H9 (cell line): Measurements from ENCODE around the gene LMF1. TPM values are rescaled to one million over a fixed set of nuclear protein-coding genes. Genes with fewer than 3 reads are reported as not detected.

ENCODE experiments used
- DNase-seq: peaks from one replicate; pipeline ENCODE4 v3.0.0-alpha.2; 2017
- H2AFZ ChIP-seq: one replicate; pipeline ENCODE4 v1.6.1; 2013; ENCODE audit warnings: mild to moderate bottlenecking, low read length, control low read depth, moderate library complexity
- H2AK5ac ChIP-seq: 2 replicates; pipeline ENCODE4 v1.6.1; 2013; ENCODE audit warnings: low read length, control low read depth, mixed read lengths; ENCODE audit not compliant: insufficient read length
- H2BK120ac ChIP-seq: one replicate; pipeline ENCODE4 v1.6.1; 2013; ENCODE audit warnings: low read depth, mild to moderate bottlenecking, low read length, control low read depth, inconsistent platforms; ENCODE audit not compliant: poor library complexity, severe bottlenecking
- H2BK12ac ChIP-seq: 2 replicates; pipeline ENCODE4 v1.6.1; 2013; ENCODE audit warnings: low read length, control low read depth, mixed read lengths, low read depth; ENCODE audit not compliant: insufficient read length
- H2BK15ac ChIP-seq: 2 replicates; pipeline ENCODE4 v1.6.1; 2013; ENCODE audit warnings: low read depth, low read length, control low read depth
- H2BK20ac ChIP-seq: one replicate; pipeline ENCODE4 v1.6.1; 2013; ENCODE audit warnings: low read depth, mild to moderate bottlenecking, low read length, control low read depth, inconsistent platforms; ENCODE audit not compliant: poor library complexity, severe bottlenecking
- H2BK5ac ChIP-seq: 2 replicates; pipeline ENCODE4 v1.6.1; 2013; ENCODE audit warnings: low read length, control low read depth, mixed read lengths; ENCODE audit not compliant: insufficient read length
- H3K14ac ChIP-seq: 2 replicates; pipeline ENCODE4 v1.6.1; 2013; ENCODE audit warnings: low read length, control low read depth; ENCODE audit not compliant: insufficient read depth
- H3K18ac ChIP-seq: 2 replicates; pipeline ENCODE4 v1.6.1; 2013; ENCODE audit warnings: low read depth, mild to moderate bottlenecking, mixed read lengths, low read length, control low read depth; ENCODE audit not compliant: insufficient read length
- H3K23ac ChIP-seq: 2 replicates; pipeline ENCODE4 v1.6.1; 2013; ENCODE audit warnings: low read length, control low read depth, mixed read lengths, low read depth; ENCODE audit not compliant: insufficient read length
- H3K23me2 ChIP-seq: 2 replicates; pipeline ENCODE4 v1.6.1; 2013; ENCODE audit warnings: low read depth, mild to moderate bottlenecking, mixed read lengths, low read length, control low read depth; ENCODE audit not compliant: insufficient read length, poor library complexity, severe bottlenecking
- H3K27ac ChIP-seq: 2 replicates; pipeline ENCODE4 v1.5.1; 2013; ENCODE audit warnings: low read length, control low read depth, mixed read lengths, low read depth; ENCODE audit not compliant: insufficient read length
- H3K27me3 ChIP-seq: 2 replicates; pipeline ENCODE4 v1.6.1; 2013; ENCODE audit warnings: low read length, control low read depth, inconsistent platforms; ENCODE audit not compliant: insufficient read depth
- H3K4ac ChIP-seq: 2 replicates; pipeline ENCODE4 v1.6.1; 2013; ENCODE audit warnings: low read depth, mild to moderate bottlenecking, control low read depth, inconsistent platforms, low read length, moderate library complexity
- H3K4me1 ChIP-seq: 2 replicates; pipeline ENCODE4 v1.6.1; 2013; ENCODE audit warnings: low read length, control low read depth, inconsistent platforms; ENCODE audit not compliant: insufficient read depth
- H3K4me2 ChIP-seq: 2 replicates; pipeline ENCODE4 v1.6.1; 2013; ENCODE audit warnings: low read length, control low read depth, mixed read lengths; ENCODE audit not compliant: insufficient read length, insufficient read depth
- H3K56ac ChIP-seq: 2 replicates; pipeline ENCODE4 v1.6.1; 2013; ENCODE audit warnings: low read depth, mild to moderate bottlenecking, mixed read lengths, low read length, control low read depth; ENCODE audit not compliant: insufficient read length
- H3K79me1 ChIP-seq: 2 replicates; pipeline ENCODE4 v1.6.1; 2013; ENCODE audit warnings: low read depth, mild to moderate bottlenecking, moderate library complexity, low read length, control low read depth, inconsistent platforms; ENCODE audit not compliant: insufficient read depth, poor library complexity, severe bottlenecking
- H3K79me2 ChIP-seq: 2 replicates; pipeline ENCODE4 v1.6.1; 2013; ENCODE audit warnings: low read length, control low read depth, inconsistent platforms; ENCODE audit not compliant: insufficient read depth
- H3K9ac ChIP-seq: 2 replicates; pipeline ENCODE4 v1.6.1; 2013; ENCODE audit warnings: low read length, control low read depth, mixed read lengths; ENCODE audit not compliant: insufficient read length; ENCODE audit errors: extremely low read depth
- H3K9me3 ChIP-seq: one replicate; pipeline ENCODE4 v1.6.1; 2013; ENCODE audit warnings: low read depth, low read length, inconsistent platforms; ENCODE audit not compliant: control insufficient read depth
- H3T11ph ChIP-seq: one replicate; pipeline ENCODE4 v1.6.1; 2013; ENCODE audit warnings: mild to moderate bottlenecking, low read length, control low read depth, inconsistent platforms
- H4K20me1 ChIP-seq: one replicate; pipeline ENCODE4 v1.6.1; 2013; ENCODE audit not compliant: control insufficient read depth, insufficient read length, insufficient read depth
- H4K5ac ChIP-seq: 2 replicates; pipeline ENCODE4 v1.6.1; 2013; ENCODE audit warnings: low read depth, mild to moderate bottlenecking, mixed read lengths, low read length, control low read depth; ENCODE audit not compliant: insufficient read length
- H4K8ac ChIP-seq: replicated peaks from 2 replicates; pipeline ENCODE4 v1.6.1; 2013; ENCODE audit warnings: low read length, control low read depth, mixed read lengths, low read depth; ENCODE audit not compliant: insufficient read length
- H4K91ac ChIP-seq: 2 replicates; pipeline ENCODE4 v1.6.1; 2013; ENCODE audit warnings: low read depth, mild to moderate bottlenecking, moderate library complexity, mixed read lengths, low read length, control low read depth; ENCODE audit not compliant: insufficient read length
- H3K27ac Mint-ChIP-seq, 3 experiments: 2 replicates in 2 of 3; 3 replicates in 1 of 3; pipeline ENCODE4 v1.8.0; 2020 to 2021; ENCODE audit warnings: mixed read lengths in 3 of 3, mild to moderate bottlenecking in 1 of 3, moderate library complexity in 1 of 3
- H3K27me3 Mint-ChIP-seq: 2 replicates; pipeline ENCODE4 v1.8.0; 2021; ENCODE audit warnings: low read depth, mild to moderate bottlenecking, moderate library complexity, mixed read lengths
- H3K36me3 Mint-ChIP-seq, 3 experiments: 2 replicates in 2 of 3; 3 replicates in 1 of 3; pipeline ENCODE4 v1.8.0; 2020 to 2021; ENCODE audit warnings: low read depth in 3 of 3, mixed read lengths in 3 of 3; ENCODE audit not compliant: insufficient read depth in 1 of 3
- H3K4me1 Mint-ChIP-seq, 2 experiments: 2 replicates each; pipeline ENCODE4 v1.8.0; 2020; ENCODE audit warnings: mixed read lengths in 2 of 2
- H3K4me3 Mint-ChIP-seq, 2 experiments: 2 replicates in 1 of 2; 3 replicates in 1 of 2; pipeline ENCODE4 v1.8.0; 2020 to 2021; ENCODE audit warnings: mild to moderate bottlenecking in 2 of 2, mixed read lengths in 2 of 2, moderate library complexity in 1 of 2
- H3K9me3 Mint-ChIP-seq, 2 experiments: 2 replicates in 1 of 2; 3 replicates in 1 of 2; pipeline ENCODE4 v1.8.0; 2020; ENCODE audit warnings: mild to moderate bottlenecking in 2 of 2, mixed read lengths in 2 of 2, moderate library complexity in 1 of 2
- WGBS: extraction: QIAGEN DNeasy Blood & Tissue Kit; methylation state at CpG from one replicate; pipeline ENCODE4 v1.1.7; 2013; ENCODE audit warnings: missing lambda C conversion rate, low lambda C conversion rate, mixed read lengths; ENCODE audit not compliant: insufficient read length; ENCODE audit errors: extremely low coverage; 5-methylcytosine and 5-hydroxymethylcytosine counted together
- total RNA-seq: library from RNA; stranded (reverse); gene quantifications from 2 replicates; pipeline ENCODE4 v1.2.1, GENCODE V29; 2021
- TF ChIP-seq, protein P1 (sequence below): fragments of 200-600 bp; sonication (generic); conservative IDR thresholded peaks from 3 replicates; pipeline ENCODE4 v1.8.0; 2021; ENCODE audit warnings: antibody characterized with exemption, mild to moderate bottlenecking

LMF1 gene
- total RNA-seq, 1 experiment from 2014 or later, result 7.1 TPM

DNA sequence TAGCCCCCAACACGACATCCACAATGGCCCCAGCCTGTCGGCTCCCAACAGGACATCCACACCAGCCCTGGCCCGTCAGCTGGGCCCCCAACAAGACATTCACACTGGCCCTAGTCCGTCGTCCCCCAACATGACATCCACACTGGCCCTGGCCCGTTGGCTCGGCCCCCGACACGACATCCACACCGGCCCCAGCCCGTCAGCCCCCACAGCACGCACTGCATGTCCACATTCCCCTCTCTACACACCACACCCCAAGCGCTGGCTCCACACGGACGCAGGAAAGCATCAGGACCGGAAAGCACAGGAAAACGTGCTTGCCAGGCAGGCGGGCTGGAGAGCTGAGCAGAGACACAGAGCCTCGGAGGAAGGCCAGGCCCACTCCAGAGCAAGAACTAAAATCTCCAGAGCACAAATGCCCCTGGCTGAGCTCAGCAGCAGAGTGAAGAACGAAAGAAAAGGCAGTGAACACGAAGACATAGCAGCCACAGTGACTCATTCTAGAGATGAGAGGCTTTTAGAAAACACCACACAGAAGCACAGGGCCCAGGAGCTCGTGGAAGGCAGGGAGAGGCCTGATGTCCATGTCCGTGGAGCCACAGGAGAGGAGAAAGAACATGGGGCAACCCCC is 50.6 kb downstream of the LMF1 start:
- H3K14ac ChIP-seq, result peak overlapping the region; percentile 31; the same call in 1 of the 2 replicates
- H2AK5ac ChIP-seq, result no peak overlapping the region
- no peak overlapping the region for H2BK15ac ChIP-seq
- no CpG with 5 or more reads among the region's 23 CpGs for WGBS
- H3K27ac ChIP-seq, result no peak overlapping the region
- H2BK12ac ChIP-seq, result no peak overlapping the region
- no peak overlapping the region for H4K91ac ChIP-seq
- no peak overlapping the region for H3K56ac ChIP-seq
- no peak overlapping the region for H3K4me3 Mint-ChIP-seq
- no peak overlapping the region for H4K5ac ChIP-seq
- H3K9me3 ChIP-seq, result no peaks in the 10 kb centered on the region
- no peak overlapping the region for H3K23ac ChIP-seq
- H3K36me3 Mint-ChIP-seq, result peaks cover 9 to 17% (median 9%) of the 10 kb centered on the region in 3 experiments
- peak overlapping the region in 2 of 3 experiments; percentile 22 to 24; a peak in 3 of 7 replicates for H3K27ac Mint-ChIP-seq
- H4K8ac ChIP-seq, result no peak overlapping the region
- H3K9ac ChIP-seq, result no peak overlapping the region
- H3K79me1 ChIP-seq, result no peaks in the 10 kb centered on the region
- H3K27me3 Mint-ChIP-seq, result no peaks in the 10 kb centered on the region; the same call in 1 of the 2 replicates
- no peak overlapping the region for H2AFZ ChIP-seq
- H3K79me2 ChIP-seq, result no peaks in the 10 kb centered on the region
- H3K4me2 ChIP-seq, result no peak overlapping the region
- H2BK5ac ChIP-seq, result no peak overlapping the region
- no peak overlapping the region for H2BK20ac ChIP-seq
- H3K4ac ChIP-seq, result no peak overlapping the region
- no peak overlapping the region for H3K18ac ChIP-seq
- TF ChIP-seq, protein P1, sequence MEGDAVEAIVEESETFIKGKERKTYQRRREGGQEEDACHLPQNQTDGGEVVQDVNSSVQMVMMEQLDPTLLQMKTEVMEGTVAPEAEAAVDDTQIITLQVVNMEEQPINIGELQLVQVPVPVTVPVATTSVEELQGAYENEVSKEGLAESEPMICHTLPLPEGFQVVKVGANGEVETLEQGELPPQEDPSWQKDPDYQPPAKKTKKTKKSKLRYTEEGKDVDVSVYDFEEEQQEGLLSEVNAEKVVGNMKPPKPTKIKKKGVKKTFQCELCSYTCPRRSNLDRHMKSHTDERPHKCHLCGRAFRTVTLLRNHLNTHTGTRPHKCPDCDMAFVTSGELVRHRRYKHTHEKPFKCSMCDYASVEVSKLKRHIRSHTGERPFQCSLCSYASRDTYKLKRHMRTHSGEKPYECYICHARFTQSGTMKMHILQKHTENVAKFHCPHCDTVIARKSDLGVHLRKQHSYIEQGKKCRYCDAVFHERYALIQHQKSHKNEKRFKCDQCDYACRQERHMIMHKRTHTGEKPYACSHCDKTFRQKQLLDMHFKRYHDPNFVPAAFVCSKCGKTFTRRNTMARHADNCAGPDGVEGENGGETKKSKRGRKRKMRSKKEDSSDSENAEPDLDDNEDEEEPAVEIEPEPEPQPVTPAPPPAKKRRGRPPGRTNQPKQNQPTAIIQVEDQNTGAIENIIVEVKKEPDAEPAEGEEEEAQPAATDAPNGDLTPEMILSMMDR, result no peak
- DNase-seq, result no peak
- H2BK120ac ChIP-seq, result no peak overlapping the region
- H4K20me1 ChIP-seq, result no peaks in the 10 kb centered on the region
- peaks cover 16 to 28% of the 10 kb centered on the region in 2 experiments for H3K9me3 Mint-ChIP-seq
- H3K4me1 Mint-ChIP-seq, result peaks cover 3 to 5% of the 10 kb centered on the region in 2 experiments; a peak in 3 of 4 replicates
- H3K27me3 ChIP-seq, result no peaks in the 10 kb centered on the region
- no peaks in the 10 kb centered on the region for H3K23me2 ChIP-seq
- no peaks in the 10 kb centered on the region for H3K4me1 ChIP-seq
- H3T11ph ChIP-seq, result no peak overlapping the region
